GM18520 (cell line): ENCODE measurements around the gene UVSSA.

Experiments
- ATAC-seq: cut with Tn5 transposase; IDR thresholded peaks from one replicate; pipeline ENCODE4 v1.9.1; 2021; ENCODE audit not compliant: unreplicated experiment

UVSSA gene

GRCh38 chr4:1404573-1405253 lies 57.7 kb downstream of the UVSSA start:
- no peak for ATAC-seq

GRCh38 chr4:1405254-1405635 lies 58.2 kb downstream of the UVSSA start:
- no peak for ATAC-seq

- no peak for ATAC-seq
Measured at GRCh38 chr4:1405636-1406393, 58.8 kb downstream of the UVSSA start.

GRCh38 chr4:1406394-1406980 lies 59.5 kb downstream of the UVSSA start, which contains the start of gene NKX1-1:
NKX1-1 (minus strand) TSS chr4:1406442; CDS start chr4:1406442, 0 bp downstream.
- no peak for ATAC-seq

- ATAC-seq = no peak
Measured at GRCh38 chr4:1406981-1407656, 60.1 kb downstream of the UVSSA start.

GRCh38 chr4:1407657-1408333 lies 60.8 kb downstream of the UVSSA start:
- ATAC-seq = no peak

- ATAC-seq = no peak
Measured at GRCh38 chr4:1408418-1408817, 61.4 kb downstream of the UVSSA start.

- no peak for ATAC-seq
Measured at GRCh38 chr4:1409079-1409478, 62.1 kb downstream of the UVSSA start.

- no peak for ATAC-seq
Measured at GRCh38 chr4:1409491-1410425, 62.8 kb downstream of the UVSSA start.

GRCh38 chr4:1410491-1411325 lies 63.7 kb downstream of the UVSSA start:
- no peak for ATAC-seq

GRCh38 chr4:1411436-1412375 lies 64.7 kb downstream of the UVSSA start:
- ATAC-seq = no peak

GRCh38 chr4:1412376-1413203 lies 65.6 kb downstream of the UVSSA start:
- no peak for ATAC-seq

GRCh38 chr4:1413204-1413663 lies 66.2 kb downstream of the UVSSA start:
- ATAC-seq = no peak

GRCh38 chr4:1413687-1414479 lies 66.9 kb downstream of the UVSSA start:
- no peak for ATAC-seq

GRCh38 chr4:1414831-1415680 lies 68.0 kb downstream of the UVSSA start:
- ATAC-seq = no peak
